ENCODE measurements around the gene SSH2.
"Not testable (repeated sequence)": the region's sequence is repeated elsewhere in the genome, so short reads cannot be mapped to it uniquely, and the experiment has no call there.

Gene SSH2

GRCh38 chr17:29653995-29654714, 275.9 kb downstream of the SSH2 start:
- DNase-seq = no peak

- no peak for DNase-seq
These were observed 277.1 kb downstream of the SSH2 start for GRCh38 chr17:29652976-29653375.

- DNase-seq = not testable (repeated sequence)
These were observed 278.1 kb downstream of the SSH2 start for GRCh38 chr17:29651913-29652312.

GRCh38 chr17:29650396-29650795, 279.6 kb downstream of the SSH2 start:
- DNase-seq = no peak

GRCh38 chr17:29649359-29649758, 280.7 kb downstream of the SSH2 start:
- DNase-seq = no peak

- DNase-seq = no peak
These were observed 282.0 kb downstream of the SSH2 start for GRCh38 chr17:29648005-29648404.

GRCh38 chr17:29645515-29646051, 284.4 kb downstream of the SSH2 start:
- peak; percentile 46 for DNase-seq

GRCh38 chr17:29643817-29644160, 286.2 kb downstream of the SSH2 start:
- DNase-seq = no peak

- no peak for DNase-seq
These were observed 287.8 kb downstream of the SSH2 start for GRCh38 chr17:29642171-29642611.

- no peak for DNase-seq
These were observed 288.9 kb downstream of the SSH2 start for GRCh38 chr17:29640981-29641642.

GRCh38 chr17:29640413-29640812, 289.6 kb downstream of the SSH2 start:
- peak; percentile 60 for DNase-seq

GRCh38 chr17:29633886-29634285, 296.1 kb downstream of the SSH2 start:
- no peak for DNase-seq

- DNase-seq = no peak
These were observed 299.3 kb downstream of the SSH2 start for GRCh38 chr17:29630630-29631193.

- no peak for DNase-seq
These were observed 300.2 kb downstream of the SSH2 start for GRCh38 chr17:29629839-29630238.

- DNase-seq = no peak
These were observed 301.4 kb downstream of the SSH2 start for GRCh38 chr17:29628644-29629043.

GRCh38 chr17:29627951-29628350, 302.1 kb downstream of the SSH2 start:
- no peak for DNase-seq

- DNase-seq = peak; percentile 35
These were observed 304.8 kb downstream of the SSH2 start for GRCh38 chr17:29625037-29625750.

- DNase-seq = no peak
These were observed 305.4 kb downstream of the SSH2 start for GRCh38 chr17:29624586-29624985.

GRCh38 chr17:29623283-29623647, 306.8 kb downstream of the SSH2 start:
- DNase-seq = no peak

GRCh38 chr17:29622337-29623282, 307.4 kb downstream of the SSH2 start, which contains the start of gene CORO6:
CORO6 (minus strand) TSS chr17:29622912; CDS start chr17:29621421, 1,491 bp downstream.
- DNase-seq = peak; percentile 61

- peak; percentile 41 for DNase-seq
These were observed 308.3 kb downstream of the SSH2 start for GRCh38 chr17:29621751-29622194.

All from EL (cell line).